AML-193 (cell line): ENCODE results near the gene SLC22A14.
"Not testable (repeated sequence)": the region's sequence is repeated elsewhere in the genome, so short reads cannot be mapped to it uniquely, and the experiment has no call there.

Experiments used
- DNase-seq, 2 experiments: peaks; one replicate each; lab custom pipeline; 2025; lab: John Stamatoyannopoulos, UW

Gene SLC22A14

GRCh38 chr3:38313695-38314094 is 31.6 kb downstream of the SLC22A14 start:
- DNase-seq: no peak

- no peak for DNase-seq
These were observed 32.1 kb downstream of the SLC22A14 start for GRCh38 chr3:38314112-38314763.

GRCh38 chr3:38314764-38315487 is 32.8 kb downstream of the SLC22A14 start:
- no peak for DNase-seq

- no peak for DNase-seq
These were observed 33.6 kb downstream of the SLC22A14 start for GRCh38 chr3:38315488-38316230.

- no peak for DNase-seq
These were observed 34.5 kb downstream of the SLC22A14 start for GRCh38 chr3:38316356-38317191.

- DNase-seq: no peak
These were observed 35.2 kb downstream of the SLC22A14 start for GRCh38 chr3:38317192-38317759.

GRCh38 chr3:38318766-38319671 is 36.9 kb downstream of the SLC22A14 start:
- no peak for DNase-seq

- not testable (repeated sequence) for DNase-seq
These were observed 38.5 kb downstream of the SLC22A14 start for GRCh38 chr3:38320638-38321037.

GRCh38 chr3:38323060-38323459 is 41.0 kb downstream of the SLC22A14 start:
- DNase-seq: no peak

GRCh38 chr3:38325256-38325655 is 43.2 kb downstream of the SLC22A14 start:
- no peak for DNase-seq

GRCh38 chr3:38327335-38328009 is 45.4 kb downstream of the SLC22A14 start:
- DNase-seq: no peak

GRCh38 chr3:38331257-38332022 is 49.3 kb downstream of the SLC22A14 start:
- no peak for DNase-seq

- peak; percentile 14 to 21 for DNase-seq
These were observed 50.1 kb downstream of the SLC22A14 start for GRCh38 chr3:38332201-38332600.

GRCh38 chr3:38334142-38335055 is 52.3 kb downstream of the SLC22A14 start:
- no peak for DNase-seq

GRCh38 chr3:38335263-38335662 is 53.2 kb downstream of the SLC22A14 start:
- DNase-seq: no peak

GRCh38 chr3:38337703-38338102 is 55.6 kb downstream of the SLC22A14 start:
- no peak for DNase-seq

GRCh38 chr3:38343797-38344594 is 61.9 kb downstream of the SLC22A14 start:
- peak; percentile 33 to 55 for DNase-seq
